Liver (tissue), 3 donors: ENCODE measurements around the gene UGT1A7.

Source experiments
- CTCF ChIP-seq: fragments of 150-350 bp; IDR thresholded peaks from 2 replicates; pipeline ENCODE4 v1.5.1; 2017; ENCODE audit warnings: improper control_type of control experiment, low read depth, low read length; ENCODE audit not compliant: missing input control
- EGR1 ChIP-seq, 2 donors: IDR thresholded peaks; 2 replicates each; pipeline ENCODE4 v1.6.1; 2016 to 2018; ENCODE audit warnings: antibody characterized with exemption in 2 of 2, low read depth in 2 of 2
- FOXA1 ChIP-seq: IDR thresholded peaks from 2 replicates; pipeline ENCODE4 v1.6.1; 2016; ENCODE audit warnings: antibody characterized with exemption
- FOXA2 ChIP-seq: IDR thresholded peaks from 2 replicates; pipeline ENCODE4 v1.6.1; 2016; ENCODE audit warnings: antibody characterized with exemption
- GABPA ChIP-seq, 2 donors: IDR thresholded peaks in 1 of 2; conservative IDR thresholded peaks in 1 of 2; 2 replicates each; pipeline ENCODE4 v1.6.1; 2016; ENCODE audit warnings: antibody characterized with exemption in 2 of 2, mild to moderate bottlenecking in 1 of 2, moderate library complexity in 1 of 2
- HNF4A ChIP-seq, 2 donors: conservative IDR thresholded peaks; 2 replicates each; pipeline ENCODE4 v1.6.1; 2016; ENCODE audit warnings: antibody characterized with exemption in 2 of 2, mild to moderate bottlenecking in 2 of 2
- JUND ChIP-seq, 2 donors: IDR thresholded peaks; 2 replicates each; pipeline ENCODE4 v1.6.1; 2016; ENCODE audit warnings: antibody characterized with exemption in 2 of 2
- MAX ChIP-seq: IDR thresholded peaks from 2 replicates; pipeline ENCODE4 v1.6.1; 2016; ENCODE audit warnings: antibody characterized with exemption
- RAD21 ChIP-seq, 2 donors: IDR thresholded peaks; 2 replicates each; pipeline ENCODE4 v1.6.1; 2016; ENCODE audit warnings: antibody characterized with exemption in 2 of 2, mild to moderate bottlenecking in 2 of 2
- REST ChIP-seq: IDR thresholded peaks from 2 replicates; pipeline ENCODE4 v1.6.1; 2016; ENCODE audit warnings: antibody characterized with exemption, mild to moderate bottlenecking
- SP1 ChIP-seq: IDR thresholded peaks from 2 replicates; pipeline ENCODE4 v1.6.1; 2018; ENCODE audit warnings: antibody characterized with exemption, mild to moderate bottlenecking
- TAF1 ChIP-seq: conservative IDR thresholded peaks from 2 replicates; pipeline ENCODE4 v1.6.1; 2016; ENCODE audit warnings: antibody characterized with exemption, mild to moderate bottlenecking
- YY1 ChIP-seq: IDR thresholded peaks from 2 replicates; pipeline ENCODE4 v1.6.1; 2016; ENCODE audit warnings: antibody characterized with exemption, mild to moderate bottlenecking
- ZBTB33 ChIP-seq: IDR thresholded peaks from 2 replicates; pipeline ENCODE4 v1.6.1; 2016; ENCODE audit warnings: antibody characterized with exemption
- donor health status: healthy.
- donor health status: healthy.

GRCh38 chr2:233794128-233794658 is 112.5 kb downstream of the UGT1A7 start:
- TF ChIP-seq CTCF (no peak), EGR1 (IDR thresholded peaks at IDR 0.05; ENCODE audit: low read depth in 2 of 2) (no peak), YY1 (no peak), TAF1 (no peak), ZBTB33 (no peak), JUND (IDR thresholded peaks at IDR 0.05) (no peak), FOXA2 (no peak), MAX (no peak), RAD21 (IDR thresholded peaks at IDR 0.05) (no peak), SP1 (no peak), HNF4A (conservative IDR thresholded peaks at IDR 0.05) (no peak), REST (no peak), GABPA (IDR thresholded peaks at IDR 0.05 in 1 of 2, conservative IDR thresholded peaks at IDR 0.05 in 1 of 2) (no peak), FOXA1 (no peak)
